Neutrophil (primary cell): ENCODE data around the gene GABRR2.

Experiments
- H3K27ac ChIP-seq: fragments of 200-600 bp; sonication (generic); 2 replicates; pipeline ENCODE4 v1.5.1; 2016; ENCODE audit warnings: mild to moderate bottlenecking, moderate library complexity
- H3K27me3 ChIP-seq: fragments of 200-600 bp; sonication (generic); 2 replicates; pipeline ENCODE4 v1.6.0; 2016; ENCODE audit warnings: mild to moderate bottlenecking
- H3K36me3 ChIP-seq: fragments of 200-600 bp; sonication (generic); 2 replicates; pipeline ENCODE4 v1.5.1; 2017
- H3K4me1 ChIP-seq, 2 experiments: fragments of 200-600 bp in 1 of 2; sonication (generic) in 1 of 2; 1 replicate in 1 of 2; 2 replicates in 1 of 2; pipeline versions ENCODE4 v1.5.1 to v1.6.1; 2013 to 2016; ENCODE audit warnings: low read depth in 1 of 2, low read length in 1 of 2, mild to moderate bottlenecking in 1 of 2, moderate library complexity in 1 of 2; ENCODE audit not compliant: control insufficient read depth in 1 of 2, insufficient read depth in 1 of 2
- H3K4me3 ChIP-seq, 2 experiments: fragments of 200-600 bp in 1 of 2; sonication (generic) in 1 of 2; 1 replicate in 1 of 2; 2 replicates in 1 of 2; pipeline ENCODE4 v1.5.1; 2013 to 2016; ENCODE audit warnings: low read depth in 1 of 2, low read length in 1 of 2, mild to moderate bottlenecking in 1 of 2, moderate library complexity in 1 of 2
- H3K9me3 ChIP-seq: fragments of 200-600 bp; sonication (generic); 2 replicates; pipeline ENCODE4 v1.5.1; 2016
- CTCF ChIP-seq: fragments of 200-600 bp; sonication (generic); IDR thresholded peaks from 2 replicates; pipeline ENCODE4 v1.5.1; 2016; ENCODE audit warnings: antibody characterized with exemption

GABRR2 gene

GRCh38 chr6:89264296-89264695 is 50.8 kb downstream of the GABRR2 start:
- H3K36me3 ChIP-seq: no peaks in the 10 kb centered on the region

GRCh38 chr6:89260832-89261231 is 54.3 kb downstream of the GABRR2 start:
- Histone ChIP-seq H3K36me3 (no peaks in the 10 kb centered on the region), H3K27me3 (no peaks in the 10 kb centered on the region), H3K9me3 (no peaks in the 10 kb centered on the region), H3K27ac (no peak overlapping the region), H3K4me3 (no peak overlapping the region), H3K4me1 (no peaks in the 10 kb centered on the region)
- TF ChIP-seq CTCF: no peak

More at GRCh38 chr6:89264296-89264695, 50.8 kb downstream of the GABRR2 start:
- Histone ChIP-seq H3K4me3 (no peak overlapping the region), H3K27ac (no peak overlapping the region), H3K4me1 (no peaks in the 10 kb centered on the region), H3K27me3 (no peaks in the 10 kb centered on the region), H3K9me3 (no peaks in the 10 kb centered on the region)
- no peak for TF ChIP-seq CTCF

- H3K27ac ChIP-seq: no peak overlapping the region
- H3K4me3 ChIP-seq: no peak overlapping the region
- TF ChIP-seq CTCF: no peak
- H3K27me3 ChIP-seq: no peaks in the 10 kb centered on the region
- H3K9me3 ChIP-seq: no peaks in the 10 kb centered on the region
- no peaks in the 10 kb centered on the region for H3K36me3 ChIP-seq
- H3K4me1 ChIP-seq: no peaks in the 10 kb centered on the region
Observed at GRCh38 chr6:89260310-89260709, 54.8 kb downstream of the GABRR2 start.

GRCh38 chr6:89258912-89259311 is 56.2 kb downstream of the GABRR2 start:
- H3K9me3 ChIP-seq: no peaks in the 10 kb centered on the region
- H3K4me1 ChIP-seq: no peaks in the 10 kb centered on the region
- H3K27ac ChIP-seq: no peak overlapping the region
- H3K27me3 ChIP-seq: no peaks in the 10 kb centered on the region
- H3K4me3 ChIP-seq: no peak overlapping the region
- no peak for TF ChIP-seq CTCF
- H3K36me3 ChIP-seq: no peaks in the 10 kb centered on the region

- no peaks in the 10 kb centered on the region for H3K9me3 ChIP-seq
- H3K4me3 ChIP-seq: no peak overlapping the region
- H3K27ac ChIP-seq: no peak overlapping the region
- TF ChIP-seq CTCF: no peak
- H3K27me3 ChIP-seq: no peaks in the 10 kb centered on the region
- H3K36me3 ChIP-seq: no peaks in the 10 kb centered on the region
- no peaks in the 10 kb centered on the region for H3K4me1 ChIP-seq
Observed at GRCh38 chr6:89257781-89258180, 57.3 kb downstream of the GABRR2 start.

GRCh38 chr6:89257346-89257745 is 57.8 kb downstream of the GABRR2 start:
- Histone ChIP-seq H3K9me3 (no peaks in the 10 kb centered on the region), H3K4me1 (no peaks in the 10 kb centered on the region), H3K4me3 (no peak overlapping the region), H3K27ac (no peak overlapping the region), H3K27me3 (no peaks in the 10 kb centered on the region), H3K36me3 (no peaks in the 10 kb centered on the region)
- no peak for TF ChIP-seq CTCF
